DMS79 treated with DMSO at 0.1 percent for 48 hours (cell line): ENCODE results near the gene SRSF1.
"Not testable (repeated sequence)": the region's sequence is repeated elsewhere in the genome, so short reads cannot be mapped to it uniquely, and the experiment has no call there.

Experiments used
- DNase-seq: peaks from one replicate; lab custom pipeline; 2025; lab: John Stamatoyannopoulos, UW

Gene SRSF1

GRCh38 chr17:58006924-58007780 lies at the start of gene SRSF1:
TSS of gene SRSF1 (minus strand) at chr17:58007246. CDS start at chr17:58007137, 109 bp downstream.
- peak; percentile 89 for DNase-seq

GRCh38 chr17:58056476-58056875 lies 49.4 kb upstream of the SRSF1 start:
- no peak for DNase-seq

GRCh38 chr17:58054641-58055040 lies 47.6 kb upstream of the SRSF1 start:
- DNase-seq = no peak

GRCh38 chr17:58052945-58053715 lies 46.1 kb upstream of the SRSF1 start:
- no peak for DNase-seq

- DNase-seq = no peak
These were observed 45.4 kb upstream of the SRSF1 start for GRCh38 chr17:58052407-58052806.

- no peak for DNase-seq
These were observed 44.4 kb upstream of the SRSF1 start for GRCh38 chr17:58051468-58051867.

GRCh38 chr17:58050966-58051365 lies 43.9 kb upstream of the SRSF1 start:
- DNase-seq = no peak

- no peak for DNase-seq
These were observed 42.5 kb upstream of the SRSF1 start for GRCh38 chr17:58049533-58049932.

GRCh38 chr17:58047376-58048150 lies 40.5 kb upstream of the SRSF1 start:
- DNase-seq = no peak

- no peak for DNase-seq
These were observed 39.4 kb upstream of the SRSF1 start for GRCh38 chr17:58046239-58047094.

- not testable (repeated sequence) for DNase-seq
These were observed 37.2 kb upstream of the SRSF1 start for GRCh38 chr17:58044256-58044655.

- no peak for DNase-seq
These were observed 36.5 kb upstream of the SRSF1 start for GRCh38 chr17:58043221-58044181.

GRCh38 chr17:58041161-58041560 lies 34.1 kb upstream of the SRSF1 start:
- DNase-seq = no peak

GRCh38 chr17:58040386-58040785 lies 33.3 kb upstream of the SRSF1 start:
- DNase-seq = no peak

GRCh38 chr17:58039975-58040374 lies 32.9 kb upstream of the SRSF1 start:
- no peak for DNase-seq

GRCh38 chr17:58032691-58033415 lies 25.8 kb upstream of the SRSF1 start:
- DNase-seq = no peak

GRCh38 chr17:58028578-58028977 lies 21.5 kb upstream of the SRSF1 start:
- no peak for DNase-seq

- DNase-seq = no peak
These were observed 13.4 kb upstream of the SRSF1 start for GRCh38 chr17:58020401-58020800.

GRCh38 chr17:58019521-58019920 lies 12.5 kb upstream of the SRSF1 start:
- no peak for DNase-seq

GRCh38 chr17:58019039-58019438 lies 12.0 kb upstream of the SRSF1 start:
- DNase-seq = no peak
